HG03457 (cell line): Measurements from ENCODE around the gene GABRB3.

Experiments used
- ATAC-seq: cut with Tn5 transposase; IDR thresholded peaks from one replicate; pipeline ENCODE4 v1.9.1; 2021; ENCODE audit warnings: moderate number of reproducible peaks; ENCODE audit not compliant: unreplicated experiment

The GABRB3 gene

DNA sequence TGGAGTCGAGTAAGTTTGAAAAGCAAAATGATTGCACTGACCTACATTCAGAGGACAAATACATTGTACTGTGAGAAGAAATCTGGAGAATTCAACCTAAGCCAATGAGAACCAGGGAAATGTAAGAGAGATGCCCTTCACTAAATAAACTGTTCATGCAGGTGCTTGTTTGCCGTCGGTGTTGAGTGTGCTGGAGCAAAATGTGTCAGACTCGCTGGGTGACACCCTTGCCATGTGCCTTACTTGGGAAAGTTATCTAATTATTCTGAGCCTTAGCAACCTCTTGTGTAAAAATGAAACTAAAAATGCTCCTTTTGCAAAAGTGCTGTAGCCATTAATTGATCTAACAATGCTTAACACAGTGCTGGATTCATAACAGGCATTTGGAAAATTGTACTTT is 140.4 kb downstream of the GABRB3 start:
- ATAC-seq = no peak

DNA sequence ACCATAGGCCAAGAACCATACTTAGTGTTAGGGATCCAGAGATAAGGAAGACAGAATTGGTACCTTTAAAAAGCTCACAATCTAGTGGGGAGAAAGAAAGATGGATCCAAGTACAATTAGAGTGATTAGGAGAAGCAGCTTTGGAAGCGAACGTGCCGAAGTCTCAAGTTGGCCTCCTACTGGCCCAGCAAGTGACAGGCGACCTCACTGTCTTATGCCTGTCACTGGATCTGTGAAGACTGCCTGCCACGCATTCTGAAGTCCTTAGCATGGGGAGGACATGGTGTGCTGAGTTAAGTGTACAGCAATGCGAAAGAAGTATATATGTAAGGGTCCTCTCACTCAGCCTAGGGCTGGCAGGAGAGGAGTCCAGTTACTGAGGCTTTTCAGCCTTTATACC is 141.0 kb downstream of the GABRB3 start:
- ATAC-seq = no peak

DNA sequence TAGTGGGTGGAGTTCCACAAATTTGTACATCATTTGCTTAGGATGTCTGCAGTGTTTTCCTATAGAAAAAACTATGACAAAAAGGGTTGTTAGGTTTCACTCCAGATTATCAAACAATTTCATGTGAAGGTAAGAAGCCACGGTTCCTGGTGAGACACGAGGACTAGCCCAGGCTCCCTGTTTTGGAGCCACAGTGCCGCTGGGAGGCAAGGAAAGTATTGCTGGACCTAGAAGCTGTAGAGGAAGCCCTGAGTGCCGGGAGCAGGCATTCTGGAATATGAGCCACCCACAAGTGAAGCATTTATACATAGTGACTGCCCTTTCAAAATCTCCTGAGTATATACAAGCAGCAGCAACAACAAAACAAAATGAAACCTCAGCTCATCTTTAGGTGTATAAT is 142.0 kb downstream of the GABRB3 start:
- no peak for ATAC-seq

DNA sequence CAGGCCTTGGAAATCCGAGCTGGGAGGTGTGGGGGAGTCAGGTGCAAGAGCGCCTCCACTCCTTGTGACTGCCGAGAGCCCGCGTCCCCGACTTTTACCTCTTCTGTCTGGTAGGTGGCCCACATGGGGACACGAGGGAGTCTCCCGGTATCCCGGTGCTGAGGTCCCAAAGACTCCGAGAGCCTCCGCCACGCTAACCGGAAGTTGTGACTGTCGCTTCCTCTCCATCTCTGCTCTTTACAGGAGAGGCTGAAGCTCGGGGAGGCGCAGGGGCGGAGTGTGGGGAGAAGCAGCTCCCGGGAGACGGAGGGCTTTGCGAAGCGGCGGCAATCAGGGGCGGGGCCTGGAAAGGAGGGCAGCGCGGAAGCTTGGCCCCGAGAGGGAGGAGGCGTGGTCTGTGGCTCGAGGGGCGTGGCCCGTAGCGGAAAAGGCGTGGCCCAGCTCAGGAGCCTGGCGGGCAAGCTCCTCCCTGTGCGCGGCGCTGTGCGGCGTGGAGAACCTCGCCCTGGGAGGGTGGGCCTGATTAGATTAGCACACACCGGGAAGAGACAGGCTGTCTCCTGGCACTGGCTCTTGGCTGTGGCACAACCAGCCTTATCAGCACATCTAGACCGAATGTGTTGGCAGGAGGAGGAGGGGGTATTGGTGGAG is 143.9 kb downstream of the GABRB3 start:
- ATAC-seq = no peak

DNA sequence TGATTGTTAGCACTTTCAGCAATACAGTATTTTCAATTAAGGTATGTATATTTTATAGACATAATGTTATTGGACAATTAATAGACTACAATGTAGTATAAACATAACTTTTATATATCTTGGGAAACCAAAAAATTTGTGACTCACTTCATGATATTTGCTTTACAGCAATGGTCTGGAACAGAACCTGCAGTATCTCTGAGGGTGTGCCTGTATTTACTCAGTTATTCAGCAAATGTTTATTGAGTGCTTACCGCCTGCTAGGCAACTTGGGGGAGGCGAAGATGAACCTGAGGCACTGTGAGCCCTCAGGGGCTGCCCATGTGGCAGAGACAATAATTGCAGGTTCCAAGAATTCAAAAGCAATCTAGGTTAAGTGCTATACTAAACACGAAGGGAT is 144.8 kb downstream of the GABRB3 start:
- no peak for ATAC-seq

DNA sequence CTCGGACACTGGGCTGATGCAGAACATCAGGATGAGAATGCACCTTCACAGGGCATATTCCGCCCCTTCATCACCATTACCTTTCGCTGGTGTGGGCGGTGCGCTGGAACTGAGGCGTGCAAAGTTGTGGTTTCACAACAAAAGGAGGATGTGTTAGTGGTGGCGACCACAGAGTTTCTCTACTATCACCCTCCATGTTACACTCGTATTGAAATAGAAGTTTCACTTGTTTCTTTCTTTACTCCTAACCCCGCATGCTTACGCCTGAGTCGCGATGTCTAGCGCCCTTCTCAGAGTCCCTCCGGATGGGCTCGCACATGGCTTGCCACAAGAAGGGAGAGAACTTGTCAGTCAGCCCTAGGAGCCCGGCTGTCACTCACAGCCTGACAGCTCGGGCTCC is 148.7 kb downstream of the GABRB3 start:
- no peak for ATAC-seq

DNA sequence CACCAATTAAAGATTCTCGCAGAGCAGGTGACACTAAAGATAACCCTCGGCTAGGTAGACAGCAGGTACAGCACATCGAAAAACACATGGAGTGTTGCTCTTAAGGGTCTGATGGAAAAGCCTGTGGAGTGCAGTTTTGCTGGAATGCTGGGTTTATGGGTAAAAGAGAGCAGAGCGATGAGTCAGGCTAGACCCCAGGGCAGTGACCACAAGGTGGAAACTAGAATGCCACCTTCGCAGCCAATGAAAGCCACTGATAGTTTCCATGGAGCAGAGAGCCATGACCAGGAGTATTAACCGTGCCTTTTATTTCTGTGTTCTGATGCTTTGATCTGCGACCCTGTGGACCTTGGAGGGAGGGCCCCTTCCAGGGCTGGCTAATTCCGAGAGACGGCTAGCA is 149.8 kb downstream of the GABRB3 start:
- ATAC-seq = no peak

DNA sequence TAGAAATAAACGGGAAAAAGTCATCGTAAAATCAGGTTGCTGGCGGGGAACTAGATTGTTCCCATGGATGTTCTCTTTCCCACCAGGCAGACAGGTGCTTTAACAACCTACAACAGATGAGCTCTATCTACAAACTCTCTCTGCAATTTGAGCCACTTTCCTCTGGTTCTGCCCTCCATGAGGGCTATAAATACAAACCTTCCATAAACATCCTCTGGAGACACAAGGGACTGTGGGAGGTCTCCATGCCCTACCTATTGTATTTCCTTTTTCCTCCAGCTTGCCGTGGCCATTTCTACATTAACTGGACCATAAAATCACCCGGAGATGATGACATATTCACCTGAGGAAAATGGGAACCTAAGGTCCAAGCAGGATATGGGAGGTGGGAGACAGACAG is 151.1 kb downstream of the GABRB3 start:
- no peak for ATAC-seq

DNA sequence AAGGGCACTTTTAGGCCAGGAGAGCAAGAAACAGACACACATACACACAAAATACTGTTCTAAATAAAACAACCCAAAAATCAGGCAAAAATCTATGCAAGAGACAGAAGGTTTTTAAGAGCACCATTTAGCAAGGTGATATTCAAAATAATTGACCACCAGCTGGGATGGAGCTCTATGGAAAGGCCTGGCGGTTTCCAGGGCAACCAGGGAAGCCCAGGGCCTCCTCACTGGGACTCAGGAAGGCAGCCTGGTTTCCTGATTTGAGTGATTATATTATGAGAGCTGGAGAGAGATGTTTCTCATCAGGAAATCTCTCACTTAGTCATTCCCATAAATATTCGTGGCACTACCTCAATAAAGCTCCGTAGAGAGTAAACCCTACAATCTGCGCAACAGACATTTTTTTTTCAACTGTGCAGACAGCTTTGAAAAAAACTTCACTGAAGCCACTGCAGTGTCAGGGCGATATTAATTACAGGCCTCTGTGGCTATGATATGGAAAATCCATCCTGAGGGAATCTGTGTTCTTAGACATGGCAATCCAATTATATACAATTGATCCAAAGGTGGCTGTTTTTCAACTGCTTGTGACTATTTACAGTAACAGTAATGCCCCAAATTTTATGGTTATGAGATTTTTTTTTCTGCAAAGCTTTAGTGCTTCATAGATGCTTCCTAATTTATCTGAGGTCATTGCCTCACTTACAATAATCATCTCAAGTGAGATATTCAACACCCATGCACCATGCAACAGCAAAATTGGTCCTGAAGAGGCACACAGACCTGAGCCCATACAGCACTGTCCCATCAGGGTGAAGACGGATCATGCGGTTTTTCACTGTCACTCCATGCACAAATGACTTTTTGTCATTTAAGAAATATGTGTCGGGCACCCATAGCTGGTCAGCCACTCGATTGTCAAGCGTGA is 152.1 kb downstream of the GABRB3 start:
- ATAC-seq = no peak

DNA sequence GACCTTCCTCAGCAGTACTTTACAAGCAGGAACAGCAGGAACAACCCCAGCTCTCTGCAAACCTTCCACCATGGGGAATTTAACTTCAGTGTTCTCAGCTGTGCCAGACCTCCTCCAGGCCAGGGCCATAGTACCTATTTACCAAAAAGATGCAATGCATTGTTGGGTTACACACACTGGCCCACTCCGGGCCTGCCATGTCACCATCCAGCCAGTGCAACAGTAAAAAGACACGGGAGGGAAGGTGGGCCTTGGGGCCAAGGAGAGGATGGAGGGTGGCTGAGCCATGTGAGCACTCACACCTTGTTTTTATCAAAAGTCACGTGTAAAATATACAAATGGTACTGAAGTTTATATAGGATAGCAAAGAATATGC is 157.0 kb downstream of the GABRB3 start:
- ATAC-seq = no peak

DNA sequence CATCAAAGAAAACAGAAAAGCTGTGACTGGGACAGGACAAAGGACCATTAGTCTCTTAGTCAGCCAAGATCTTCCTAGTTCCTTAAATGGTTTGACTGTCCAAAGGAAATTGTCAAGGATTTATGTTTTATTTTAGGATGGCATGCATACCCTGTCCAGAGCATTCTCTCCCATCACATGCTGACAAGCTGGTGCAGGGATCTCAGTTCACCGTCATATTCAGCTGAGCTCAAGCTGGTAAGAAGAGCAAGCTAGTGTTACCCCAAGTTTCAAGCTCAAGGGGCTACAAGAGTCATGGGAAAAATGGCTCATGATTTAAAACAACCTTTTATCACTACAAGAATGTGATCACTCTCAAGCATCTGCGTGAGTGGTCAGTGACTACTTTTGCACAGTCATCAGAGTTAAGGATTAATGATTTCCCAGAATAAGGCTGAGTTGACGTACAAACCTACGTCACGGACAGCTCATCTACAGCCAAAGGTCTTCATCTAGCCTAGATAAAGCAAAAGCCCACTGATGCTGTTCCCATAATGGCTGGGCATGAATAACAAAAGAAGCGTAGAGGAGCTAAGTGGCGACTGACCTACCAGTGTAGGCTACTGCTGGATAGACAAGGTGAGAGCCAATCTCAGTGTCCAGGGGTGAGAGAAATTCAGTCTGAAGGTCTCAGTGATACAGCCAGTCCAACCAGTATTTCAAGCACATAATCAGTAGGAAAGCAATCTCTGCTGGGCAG is 157.5 kb downstream of the GABRB3 start:
- ATAC-seq = no peak

DNA sequence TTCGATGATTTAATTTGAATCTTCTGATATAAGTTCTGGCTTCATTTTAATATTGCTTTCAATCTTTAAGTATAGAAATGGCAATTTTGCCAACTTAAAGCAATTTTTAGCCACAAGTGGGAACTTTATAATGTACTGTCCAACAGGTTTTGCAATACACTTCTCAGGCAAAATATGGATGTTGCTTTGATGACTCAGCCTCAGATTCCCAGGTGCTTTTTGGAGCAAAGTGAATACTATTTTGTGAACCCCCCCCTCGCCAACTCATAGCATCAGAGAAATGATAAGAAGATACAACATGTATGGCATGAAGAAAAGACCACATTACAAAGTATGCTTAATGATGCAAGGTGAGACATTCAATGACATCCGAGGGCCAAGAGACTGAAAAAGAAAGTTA is 158.1 kb downstream of the GABRB3 start:
- ATAC-seq = no peak

DNA sequence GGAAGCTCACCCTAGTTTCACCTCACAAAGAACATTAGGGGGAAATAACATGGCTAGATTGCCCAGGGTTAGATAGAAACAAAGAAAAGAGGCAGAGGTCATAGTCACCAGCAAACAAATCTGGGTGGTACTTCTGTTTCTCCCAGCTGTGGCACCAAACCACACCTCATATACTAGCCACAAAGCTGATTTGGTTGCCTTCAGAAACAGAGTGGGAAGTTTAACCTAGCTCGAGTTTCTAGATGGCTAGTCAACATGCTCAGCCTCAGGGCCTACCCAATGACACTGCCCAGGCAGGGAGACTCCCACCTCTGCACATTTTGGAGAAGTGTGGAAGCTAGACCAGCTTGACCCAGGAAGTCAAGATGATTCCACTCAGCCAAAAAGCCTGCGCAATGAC is 174.2 kb downstream of the GABRB3 start:
- no peak for ATAC-seq

DNA sequence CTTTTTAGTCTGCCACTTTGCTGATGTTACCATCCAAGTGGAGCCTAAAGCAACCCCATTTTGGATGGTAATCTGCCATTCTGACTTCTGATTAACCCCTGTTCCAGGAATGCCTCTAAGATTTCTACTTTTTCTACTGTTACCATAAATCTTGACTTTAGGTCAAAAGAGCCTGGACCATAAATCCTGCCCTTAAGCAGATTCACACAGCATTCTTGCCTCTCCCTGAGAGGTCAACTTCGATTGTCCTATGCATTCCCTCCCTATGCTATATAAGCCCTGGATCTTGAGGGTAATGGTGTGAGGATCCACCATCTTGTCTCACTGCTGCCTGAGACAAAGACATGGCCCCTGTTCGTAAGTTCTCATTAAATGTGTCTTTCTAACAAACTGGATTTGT is 177.3 kb downstream of the GABRB3 start:
- ATAC-seq = no peak

DNA sequence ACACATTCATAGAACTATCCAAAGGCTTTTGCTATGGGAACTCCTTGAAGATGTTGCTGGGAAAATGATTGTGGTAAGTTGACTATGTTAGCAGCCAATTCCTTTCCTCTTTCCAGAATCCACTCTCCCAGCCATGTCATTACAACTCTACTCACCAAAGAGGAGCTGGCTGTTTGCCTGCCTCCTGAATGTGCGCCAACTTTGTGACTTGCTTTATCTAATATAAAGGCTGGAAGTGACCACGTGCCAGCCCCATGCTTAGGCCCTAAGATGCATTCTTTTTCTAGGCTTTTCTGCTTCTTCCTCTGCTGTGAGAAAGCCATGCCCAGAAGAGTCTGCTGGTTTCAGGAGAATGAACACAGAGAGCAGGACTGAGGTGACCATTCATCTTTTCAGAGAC is 182.2 kb downstream of the GABRB3 start:
- no peak for ATAC-seq

DNA sequence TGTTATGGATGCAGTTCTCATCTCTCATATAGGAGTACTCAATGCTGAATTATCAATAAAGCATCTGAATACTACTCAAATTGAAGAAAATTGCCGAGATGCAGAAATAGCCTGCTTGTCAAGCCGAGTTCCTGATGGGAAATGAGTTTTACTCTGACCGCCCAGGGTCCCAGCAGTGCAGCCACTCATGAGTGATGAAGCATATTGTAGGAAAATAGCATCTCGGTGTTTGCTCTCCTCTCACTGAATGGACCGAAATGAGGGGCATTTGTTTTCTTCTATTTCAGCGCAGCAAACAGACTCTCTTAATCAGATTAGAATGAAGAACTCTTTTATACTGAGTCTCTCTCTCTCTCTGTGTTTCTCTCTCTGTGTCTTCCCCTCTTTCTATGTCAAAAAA is 190.0 kb downstream of the GABRB3 start:
- ATAC-seq = no peak

DNA sequence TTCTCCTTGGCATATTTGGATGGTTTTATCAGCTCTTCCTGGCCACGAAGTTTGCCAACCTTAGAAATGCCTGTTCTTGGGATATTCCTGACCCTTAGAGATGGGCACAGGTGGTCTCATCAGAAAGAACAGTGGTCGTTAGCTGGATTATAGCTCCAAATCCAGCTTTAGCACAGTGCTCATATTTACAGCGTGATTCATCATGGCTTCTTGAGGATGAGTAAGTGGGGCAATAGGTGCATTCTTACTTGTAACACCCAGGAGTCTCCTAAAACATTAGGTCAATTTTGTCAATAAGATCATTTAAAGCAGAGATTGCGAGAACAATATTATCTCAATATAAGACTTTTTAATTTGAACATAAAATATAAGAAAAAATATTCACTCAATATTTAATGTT is 191.9 kb downstream of the GABRB3 start:
- no peak for ATAC-seq

DNA sequence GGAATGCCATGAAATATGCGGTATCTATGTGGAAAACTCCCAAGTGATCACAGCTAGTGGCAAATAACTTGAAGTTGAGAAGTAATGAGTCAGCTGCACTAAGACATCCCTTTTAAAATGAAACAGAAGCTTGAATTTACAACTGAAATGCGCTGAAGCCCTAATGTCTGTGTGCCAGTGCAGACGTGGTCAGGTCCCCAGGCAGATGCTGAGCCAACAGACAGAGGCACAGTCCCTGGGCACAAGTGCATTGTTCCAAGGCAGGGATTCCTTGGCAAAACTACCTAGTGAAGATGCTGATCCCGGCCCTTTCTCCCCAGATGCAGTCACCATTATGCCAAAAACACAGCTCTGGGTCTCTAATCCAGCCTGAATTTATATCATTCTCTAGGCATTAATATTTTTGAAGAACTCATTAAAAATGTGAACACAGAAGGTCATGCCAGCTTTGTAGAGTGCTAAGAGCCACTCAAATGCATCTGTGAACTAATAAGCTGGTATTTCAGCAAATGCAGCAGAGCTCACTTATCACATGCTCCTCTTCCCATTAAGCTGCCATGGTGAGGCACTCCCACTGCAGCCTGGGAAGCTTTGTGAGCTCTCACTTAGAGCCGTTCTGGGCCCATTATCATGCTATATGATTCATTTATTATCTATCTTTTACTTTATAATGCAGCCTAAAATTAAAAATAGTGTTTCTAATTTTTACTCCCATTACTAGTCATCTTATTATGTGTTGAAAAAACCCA is 200.1 kb downstream of the GABRB3 start:
- ATAC-seq = no peak

DNA sequence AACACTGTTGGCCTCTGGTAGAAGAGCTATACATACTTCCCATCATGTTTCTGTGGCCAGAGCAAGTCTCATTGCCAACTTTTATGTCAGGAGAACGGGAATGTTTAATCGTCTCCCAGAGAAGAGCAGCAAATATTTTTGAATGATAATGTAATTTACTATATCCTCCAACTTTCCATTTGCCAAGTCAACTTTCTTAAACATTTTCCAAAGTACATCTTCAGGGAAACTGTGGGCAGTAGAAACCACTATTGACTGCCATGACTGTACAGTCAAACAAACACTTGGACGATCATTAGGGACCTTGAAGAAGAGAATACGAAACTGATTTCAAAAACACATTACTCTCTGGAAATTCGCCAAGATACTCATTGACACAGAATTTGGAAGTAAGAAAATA is 201.5 kb downstream of the GABRB3 start:
- ATAC-seq = no peak

DNA sequence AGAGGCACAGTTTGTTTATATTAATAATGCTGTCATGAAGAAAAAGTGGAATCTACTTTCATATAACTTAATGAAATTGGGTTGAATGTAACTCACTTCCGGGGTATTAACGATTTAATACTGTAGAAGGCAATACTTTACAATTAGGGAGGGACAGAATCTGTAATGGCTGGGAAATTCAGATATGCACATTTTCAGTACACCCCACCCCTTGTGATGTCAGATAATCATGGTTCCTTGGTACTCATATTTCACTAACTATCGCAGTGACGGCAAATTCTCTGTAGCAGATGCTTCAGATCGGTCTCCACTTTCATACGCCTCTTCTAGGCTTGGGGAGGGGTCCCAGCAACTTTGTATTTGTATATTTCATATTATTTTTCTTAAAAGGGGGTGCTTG is 207.3 kb downstream of the GABRB3 start:
- no peak for ATAC-seq

DNA sequence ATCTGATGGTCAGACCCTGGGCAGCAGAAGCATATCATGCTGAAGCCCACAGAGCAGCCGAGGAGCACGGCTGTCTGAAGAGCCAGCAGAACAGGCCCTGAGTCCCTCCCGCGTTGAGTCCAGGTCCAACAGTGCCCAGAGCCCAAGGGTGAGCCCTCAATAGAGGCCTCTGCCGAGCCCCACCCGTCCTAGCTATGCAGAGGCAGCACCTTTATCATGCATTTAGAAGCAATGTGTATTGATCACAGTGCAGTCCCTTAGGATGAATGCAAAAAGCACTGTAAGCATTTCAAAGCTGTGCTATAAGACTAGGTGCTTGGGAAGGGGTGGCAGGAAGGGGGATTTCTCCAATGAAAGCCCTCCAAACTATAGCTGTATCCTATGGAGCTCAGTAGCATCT is 208.5 kb downstream of the GABRB3 start:
- ATAC-seq = no peak
